ENCODE data around the gene KRTAP1-4. TPM values are rescaled to one million over a fixed set of nuclear protein-coding genes. Genes with fewer than 3 reads are reported as not detected.

KRTAP1-4 gene
- total RNA-seq (2022) (not detected in 2 replicates), Bru-seq, nascent RNA (not detected), BruChase-seq, experiment 1, labeled RNA remaining after a 6-hour chase (not detected), BruChase-seq, experiment 2, labeled RNA remaining after a 2-hour chase (not detected)
- long read RNA-seq = 0 reads

DNA sequence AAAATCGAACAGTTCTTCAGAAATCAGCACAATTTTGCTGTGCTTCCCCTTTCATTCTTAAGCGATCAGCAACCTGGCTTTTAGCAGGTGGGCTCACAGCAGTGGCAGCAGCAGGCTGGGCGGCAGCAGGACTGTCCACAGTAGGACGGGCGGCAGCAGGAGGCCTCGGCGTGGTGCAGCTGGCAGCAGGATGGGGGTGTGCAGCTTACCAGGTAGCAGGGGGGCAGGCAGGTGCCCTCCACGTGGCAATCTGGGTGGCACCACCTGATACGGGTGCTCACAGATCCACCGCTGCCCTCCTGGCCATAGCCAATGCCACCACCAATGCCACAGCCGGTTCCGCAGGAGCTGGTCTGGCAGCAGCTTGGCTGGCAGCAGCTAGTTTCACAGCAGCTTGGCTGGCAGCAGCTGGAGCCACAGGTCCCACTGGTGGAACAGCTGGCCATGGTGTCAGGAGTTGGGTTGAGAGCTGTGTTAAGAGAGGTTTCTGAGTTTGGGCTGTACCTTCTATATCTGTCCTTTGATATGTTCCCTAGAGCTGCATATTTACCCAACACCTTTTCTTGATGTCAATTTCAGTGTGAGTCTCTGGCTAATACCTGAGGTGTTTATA is at the start of gene KRTAP1-4:
KRTAP1-4 (minus strand) TSS at position 563 of the 613 bp plus-strand sequence; CDS start at position 446, 117 bp downstream.
- no TSS peak for BruUV-seq (replicated peaks)
- TF ChIP-seq CTCF (IDR thresholded peaks at IDR 0.05; ENCODE audit: unreplicated experiment) = no peak
- no peaks in the 10 kb centered on the region for H3K27me3 Mint-ChIP-seq (ENCODE audit: unreplicated experiment)
- DNase-seq = no peak
- H3K27ac Mint-ChIP-seq (ENCODE audit: unreplicated experiment) = no peak within 1 kb of the TSS
- H3K9me3 Mint-ChIP-seq (ENCODE audit: low read depth, unreplicated experiment) = no peaks in the 10 kb centered on the region
- H3K4me3 Mint-ChIP-seq (ENCODE audit: low read depth, unreplicated experiment) = no peak within 1 kb of the TSS
- H3K36me3 Mint-ChIP-seq (ENCODE audit: insufficient read depth, unreplicated experiment) = no peaks in the 10 kb centered on the region
- CTCF ChIA-PET = interaction anchor here (0.5 to 1.5 kb wide), 3 partner anchors 15 to 1697 kb away, joined by 3 to 4 read pairs (median 4); no protein-coding TSS in a partner anchor
- H3K4me1 Mint-ChIP-seq (ENCODE audit: low read depth, unreplicated experiment) = peaks cover 36% of the 10 kb centered on the region
- intact Hi-C loops (cut with micrococcal nuclease; ENCODE audit: unreplicated experiment) = no loop called here

- CTCF ChIA-PET = no interaction called here
- Mint-ChIP-seq H3K4me1 (ENCODE audit: low read depth, unreplicated experiment) (peaks cover 7% of the 10 kb centered on the region), H3K36me3 (ENCODE audit: insufficient read depth, unreplicated experiment) (no peaks in the 10 kb centered on the region), H3K27me3 (ENCODE audit: unreplicated experiment) (no peaks in the 10 kb centered on the region), H3K4me3 (ENCODE audit: low read depth, unreplicated experiment) (no peak overlapping the region), H3K27ac (ENCODE audit: unreplicated experiment) (no peak overlapping the region), H3K9me3 (ENCODE audit: low read depth, unreplicated experiment) (peaks cover 9% of the 10 kb centered on the region)
- no peak for DNase-seq
- BruUV-seq (replicated peaks) = no TSS peak
- TF ChIP-seq CTCF (IDR thresholded peaks at IDR 0.05; ENCODE audit: unreplicated experiment) = no peak
- intact Hi-C loops (cut with micrococcal nuclease; ENCODE audit: unreplicated experiment) = no loop called here
These were observed 46.8 kb upstream of the KRTAP1-4 start for GRCh38 chr17:41076788-41077187.

DNA sequence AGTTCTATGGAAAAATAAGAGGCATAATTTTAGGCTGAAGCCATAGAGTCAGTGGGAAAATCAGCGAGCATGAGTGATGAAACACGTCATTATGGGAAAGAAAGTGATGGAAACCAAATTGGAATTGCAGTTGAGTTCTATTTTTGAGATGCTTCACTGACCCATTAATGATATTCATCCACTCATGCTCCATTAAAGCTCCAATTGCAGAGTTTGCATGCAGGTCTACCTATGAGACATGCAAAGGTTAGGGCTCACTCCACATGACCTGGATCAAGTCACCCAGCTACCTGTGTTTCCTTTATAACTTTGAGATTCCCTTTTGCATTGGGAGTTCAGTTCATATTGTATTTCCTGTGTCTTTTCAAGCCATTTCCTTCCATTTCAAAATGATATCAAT is 43.7 kb upstream of the KRTAP1-4 start:
- Mint-ChIP-seq H3K36me3 (ENCODE audit: insufficient read depth, unreplicated experiment) (no peaks in the 10 kb centered on the region), H3K27ac (ENCODE audit: unreplicated experiment) (no peak overlapping the region), H3K4me1 (ENCODE audit: low read depth, unreplicated experiment) (peaks cover 7% of the 10 kb centered on the region), H3K4me3 (ENCODE audit: low read depth, unreplicated experiment) (no peak overlapping the region), H3K9me3 (ENCODE audit: low read depth, unreplicated experiment) (peaks cover 5% of the 10 kb centered on the region), H3K27me3 (ENCODE audit: unreplicated experiment) (no peaks in the 10 kb centered on the region)
- no peak for DNase-seq
- BruUV-seq (replicated peaks) = no TSS peak
- no peak for TF ChIP-seq CTCF (IDR thresholded peaks at IDR 0.05; ENCODE audit: unreplicated experiment)
- CTCF ChIA-PET = interaction anchor here (0.6 to 1.0 kb wide), 4 partner anchors 9 to 192 kb away, joined by 3 to 4 read pairs (median 4); partner anchors contain the start of gene KRTAP2-3
- intact Hi-C loops (cut with micrococcal nuclease; ENCODE audit: unreplicated experiment) = no loop called here

DNA sequence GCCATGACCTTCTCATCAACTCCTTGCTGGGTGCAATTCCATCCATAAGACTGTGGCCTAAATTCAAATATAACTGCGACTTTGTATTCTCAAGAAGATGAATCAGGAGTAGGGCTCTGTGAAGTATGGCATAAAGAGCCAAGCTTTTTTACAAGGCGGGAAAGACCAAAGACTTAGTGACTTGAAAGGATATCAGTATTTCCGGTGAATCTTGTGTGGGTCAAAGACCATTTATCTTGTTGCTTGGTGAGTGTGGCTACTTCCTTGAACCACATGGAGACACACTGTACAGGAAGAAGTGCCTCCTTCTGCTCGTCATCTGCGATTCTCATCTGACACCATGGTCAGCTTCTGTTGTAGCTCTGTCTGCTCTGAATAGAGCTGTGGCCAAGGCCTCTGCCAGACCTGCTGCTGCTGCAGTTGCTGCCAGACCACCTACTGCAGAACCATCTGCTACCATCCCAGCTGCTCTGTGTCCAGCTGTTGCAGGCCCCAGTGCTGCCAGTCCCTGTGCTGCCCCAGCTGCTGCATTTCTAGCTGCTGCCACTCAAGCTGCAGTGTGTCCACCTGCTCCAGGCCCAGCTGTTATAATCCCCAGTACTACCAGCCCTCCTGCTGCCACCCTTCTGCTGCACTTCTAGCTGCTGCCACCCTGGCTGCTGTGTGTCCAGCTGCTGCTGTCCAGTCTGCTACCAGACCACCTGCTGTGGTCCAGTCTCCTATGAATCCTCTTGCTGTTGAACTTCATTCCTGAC is 41.8 kb upstream of the KRTAP1-4 start:
- CTCF ChIA-PET = interaction anchor here (1.1 to 1.5 kb wide), 2 partner anchors 9 to 12 kb away, joined by 4 to 10 read pairs; partner anchors contain the start of gene KRTAP2-3
- H3K4me3 Mint-ChIP-seq (ENCODE audit: low read depth, unreplicated experiment) = no peak overlapping the region
- H3K36me3 Mint-ChIP-seq (ENCODE audit: insufficient read depth, unreplicated experiment) = no peaks in the 10 kb centered on the region
- peaks cover 4% of the 10 kb centered on the region for H3K9me3 Mint-ChIP-seq (ENCODE audit: low read depth, unreplicated experiment)
- no peak overlapping the region for H3K27ac Mint-ChIP-seq (ENCODE audit: unreplicated experiment)
- DNase-seq = no peak
- intact Hi-C loops (cut with micrococcal nuclease; ENCODE audit: unreplicated experiment) = no loop called here
- no peak for TF ChIP-seq CTCF (IDR thresholded peaks at IDR 0.05; ENCODE audit: unreplicated experiment)
- no TSS peak for BruUV-seq (replicated peaks)
- peaks cover 8% of the 10 kb centered on the region for H3K4me1 Mint-ChIP-seq (ENCODE audit: low read depth, unreplicated experiment)
- no peaks in the 10 kb centered on the region for H3K27me3 Mint-ChIP-seq (ENCODE audit: unreplicated experiment)
